Hepatocyte (in vitro differentiated cells): ENCODE data around the gene SLC25A19.

ENCODE experiments used
- CTCF ChIP-seq: fragments of 200-600 bp; sonication (generic); IDR thresholded peaks from 2 replicates; pipeline ENCODE4 v1.5.1; 2016; ENCODE audit warnings: antibody characterized with exemption, mild to moderate bottlenecking; ENCODE audit not compliant: poor library complexity
- EZH2 ChIP-seq: fragments of 200-600 bp; sonication (generic); IDR thresholded peaks from 2 replicates; pipeline ENCODE4 v1.6.1; 2016; ENCODE audit warnings: antibody characterized with exemption, mild to moderate bottlenecking, borderline replicate concordance
- EZH2phosphoT487 ChIP-seq: fragments of 200-600 bp; sonication (generic); IDR thresholded peaks from one replicate; pipeline ENCODE4 v1.6.1; 2018; ENCODE audit warnings: antibody characterized with exemption, mild to moderate bottlenecking, low read depth, moderate library complexity; ENCODE audit not compliant: unreplicated experiment, severe bottlenecking

- TF ChIP-seq CTCF (peak; percentile 49), EZH2 (no peak), EZH2phosphoT487 (no peak)
Measured at GRCh38 chr17:75270218-75270965, 18.8 kb downstream of the SLC25A19 start.
